ENCODE results near the gene HCFC1.

Gene HCFC1

GRCh38 chrX:154015581-154016264 is 44.1 kb upstream of the HCFC1 start:
- no peak for DNase-seq (ENCODE audit: low read depth, low spot score)
- Histone ChIP-seq H3K9me3 (ENCODE audit: control insufficient read depth, insufficient read depth, low read length) (no peaks in the 10 kb centered on the region), H3K36me3 (ENCODE audit: control insufficient read depth, insufficient read depth, low read length) (peaks cover 7% of the 10 kb centered on the region; the same call in 1 of the 2 replicates), H3K4me1 (ENCODE audit: control insufficient read depth, insufficient read depth, low read length) (peaks cover 4% of the 10 kb centered on the region), H3K27ac (ENCODE audit: low read length) (no peak overlapping the region), H3K4me3 (ENCODE audit: low read length) (no peak overlapping the region), H3K27me3 (ENCODE audit: control insufficient read depth, insufficient read depth, low read length) (no peaks in the 10 kb centered on the region)
- no CpG with 5 or more reads among the region's 16 CpGs for WGBS (ENCODE audit: insufficient coverage, insufficient read length)

GRCh38 chrX:154014429-154015380 is 43.1 kb upstream of the HCFC1 start:
- no CpG with 5 or more reads among the region's 24 CpGs for WGBS (ENCODE audit: insufficient coverage, insufficient read length)
- peaks cover 7% of the 10 kb centered on the region; the same call in 1 of the 2 replicates for H3K36me3 ChIP-seq (ENCODE audit: control insufficient read depth, insufficient read depth, low read length)
- H3K4me3 ChIP-seq (ENCODE audit: low read length) = no peak overlapping the region
- H3K9me3 ChIP-seq (ENCODE audit: control insufficient read depth, insufficient read depth, low read length) = no peaks in the 10 kb centered on the region
- no peaks in the 10 kb centered on the region for H3K27me3 ChIP-seq (ENCODE audit: control insufficient read depth, insufficient read depth, low read length)
- no peak overlapping the region for H3K27ac ChIP-seq (ENCODE audit: low read length)
- no peak for DNase-seq (ENCODE audit: low read depth, low spot score)
- peaks cover 2% of the 10 kb centered on the region for H3K4me1 ChIP-seq (ENCODE audit: control insufficient read depth, insufficient read depth, low read length)

- peaks cover 7% of the 10 kb centered on the region; the same call in 1 of the 2 replicates for H3K36me3 ChIP-seq (ENCODE audit: control insufficient read depth, insufficient read depth, low read length)
- H3K27ac ChIP-seq (ENCODE audit: low read length) = no peak overlapping the region
- H3K4me3 ChIP-seq (ENCODE audit: low read length) = no peak overlapping the region
Measured at GRCh38 chrX:154013614-154014360, 42.2 kb upstream of the HCFC1 start.

GRCh38 chrX:154013001-154013421 is 41.4 kb upstream of the HCFC1 start:
- no peak for DNase-seq (ENCODE audit: low read depth, low spot score)
- Histone ChIP-seq H3K27me3 (ENCODE audit: control insufficient read depth, insufficient read depth, low read length) (no peaks in the 10 kb centered on the region), H3K4me3 (ENCODE audit: low read length) (no peak overlapping the region), H3K36me3 (ENCODE audit: control insufficient read depth, insufficient read depth, low read length) (peaks cover 7% of the 10 kb centered on the region; the same call in 1 of the 2 replicates), H3K4me1 (ENCODE audit: control insufficient read depth, insufficient read depth, low read length) (peaks cover 2% of the 10 kb centered on the region), H3K27ac (ENCODE audit: low read length) (no peak overlapping the region), H3K9me3 (ENCODE audit: control insufficient read depth, insufficient read depth, low read length) (no peaks in the 10 kb centered on the region)
- no CpG with 5 or more reads among the region's 17 CpGs for WGBS (ENCODE audit: insufficient coverage, insufficient read length)

More at GRCh38 chrX:154013614-154014360, 42.2 kb upstream of the HCFC1 start:
- no peaks in the 10 kb centered on the region for H3K9me3 ChIP-seq (ENCODE audit: control insufficient read depth, insufficient read depth, low read length)
- no peak for DNase-seq (ENCODE audit: low read depth, low spot score)
- no CpG with 5 or more reads among the region's 20 CpGs for WGBS (ENCODE audit: insufficient coverage, insufficient read length)
- no peaks in the 10 kb centered on the region for H3K27me3 ChIP-seq (ENCODE audit: control insufficient read depth, insufficient read depth, low read length)
- H3K4me1 ChIP-seq (ENCODE audit: control insufficient read depth, insufficient read depth, low read length) = peaks cover 2% of the 10 kb centered on the region

GRCh38 chrX:154012336-154012991 is 40.8 kb upstream of the HCFC1 start:
- H3K36me3 ChIP-seq (ENCODE audit: control insufficient read depth, insufficient read depth, low read length) = peaks cover 7% of the 10 kb centered on the region; the same call in 1 of the 2 replicates
- peaks cover 2% of the 10 kb centered on the region for H3K4me1 ChIP-seq (ENCODE audit: control insufficient read depth, insufficient read depth, low read length)
- H3K4me3 ChIP-seq (ENCODE audit: low read length) = no peak overlapping the region
- WGBS (ENCODE audit: insufficient coverage, insufficient read length) = no CpG with 5 or more reads among the region's 17 CpGs
- no peak overlapping the region for H3K27ac ChIP-seq (ENCODE audit: low read length)
- DNase-seq (ENCODE audit: low read depth, low spot score) = no peak
- no peaks in the 10 kb centered on the region for H3K27me3 ChIP-seq (ENCODE audit: control insufficient read depth, insufficient read depth, low read length)
- H3K9me3 ChIP-seq (ENCODE audit: control insufficient read depth, insufficient read depth, low read length) = no peaks in the 10 kb centered on the region

GRCh38 chrX:154011376-154012335 is 40.0 kb upstream of the HCFC1 start:
- no CpG with 5 or more reads among the region's 18 CpGs for WGBS (ENCODE audit: insufficient coverage, insufficient read length)
- Histone ChIP-seq H3K36me3 (ENCODE audit: control insufficient read depth, insufficient read depth, low read length) (peaks cover 7% of the 10 kb centered on the region; the same call in 1 of the 2 replicates), H3K4me1 (ENCODE audit: control insufficient read depth, insufficient read depth, low read length) (peaks cover 2% of the 10 kb centered on the region)

GRCh38 chrX:154010330-154011087 is 38.9 kb upstream of the HCFC1 start:
- no CpG with 5 or more reads among the region's 18 CpGs for WGBS (ENCODE audit: insufficient coverage, insufficient read length)
- Histone ChIP-seq H3K36me3 (ENCODE audit: control insufficient read depth, insufficient read depth, low read length) (0 out of 2 replicates have a peak, but pooled peaks cover under 1% of the 10 kb centered on the region), H3K27ac (ENCODE audit: low read length) (no peak overlapping the region), H3K9me3 (ENCODE audit: control insufficient read depth, insufficient read depth, low read length) (no peaks in the 10 kb centered on the region), H3K4me3 (ENCODE audit: low read length) (no peak overlapping the region), H3K27me3 (ENCODE audit: control insufficient read depth, insufficient read depth, low read length) (no peaks in the 10 kb centered on the region), H3K4me1 (ENCODE audit: control insufficient read depth, insufficient read depth, low read length) (peaks cover 1% of the 10 kb centered on the region)
- no peak for DNase-seq (ENCODE audit: low read depth, low spot score)

More at GRCh38 chrX:154011376-154012335, 40.0 kb upstream of the HCFC1 start:
- no peaks in the 10 kb centered on the region for H3K9me3 ChIP-seq (ENCODE audit: control insufficient read depth, insufficient read depth, low read length)
- no peak overlapping the region for H3K27ac ChIP-seq (ENCODE audit: low read length)
- no peaks in the 10 kb centered on the region for H3K27me3 ChIP-seq (ENCODE audit: control insufficient read depth, insufficient read depth, low read length)
- no peak for DNase-seq (ENCODE audit: low read depth, low spot score)
- no peak overlapping the region for H3K4me3 ChIP-seq (ENCODE audit: low read length)

- no peak overlapping the region for H3K27ac ChIP-seq (ENCODE audit: low read length)
- H3K9me3 ChIP-seq (ENCODE audit: control insufficient read depth, insufficient read depth, low read length) = no peaks in the 10 kb centered on the region
- no peaks in the 10 kb centered on the region for H3K27me3 ChIP-seq (ENCODE audit: control insufficient read depth, insufficient read depth, low read length)
- no peaks in the 10 kb centered on the region for H3K36me3 ChIP-seq (ENCODE audit: control insufficient read depth, insufficient read depth, low read length)
- no peak overlapping the region for H3K4me3 ChIP-seq (ENCODE audit: low read length)
- WGBS (ENCODE audit: insufficient coverage, insufficient read length) = no CpG with 5 or more reads among the region's 4 CpGs
- DNase-seq (ENCODE audit: low read depth, low spot score) = no peak
- no peaks in the 10 kb centered on the region; the same call in none of the 2 replicates for H3K4me1 ChIP-seq (ENCODE audit: control insufficient read depth, insufficient read depth, low read length)
Measured at GRCh38 chrX:154008521-154008920, 36.9 kb upstream of the HCFC1 start.
